C4-2B (cell line): ENCODE measurements around the gene DSN1.

Experiments
- H3K27ac ChIP-seq: fragments of 450-650 bp; 2 replicates; pipeline ENCODE4 v1.5.1; 2017
- ZFX ChIP-seq: fragments of 450-650 bp; IDR thresholded peaks from 2 replicates; pipeline ENCODE4 v1.6.1; 2017
- TF ChIP-seq, protein P1 (sequence below): fragments of 450-650 bp; conservative IDR thresholded peaks from 2 replicates; pipeline ENCODE4 v1.5.1; 2017; ENCODE audit warnings: mild to moderate bottlenecking

DSN1 gene

DNA sequence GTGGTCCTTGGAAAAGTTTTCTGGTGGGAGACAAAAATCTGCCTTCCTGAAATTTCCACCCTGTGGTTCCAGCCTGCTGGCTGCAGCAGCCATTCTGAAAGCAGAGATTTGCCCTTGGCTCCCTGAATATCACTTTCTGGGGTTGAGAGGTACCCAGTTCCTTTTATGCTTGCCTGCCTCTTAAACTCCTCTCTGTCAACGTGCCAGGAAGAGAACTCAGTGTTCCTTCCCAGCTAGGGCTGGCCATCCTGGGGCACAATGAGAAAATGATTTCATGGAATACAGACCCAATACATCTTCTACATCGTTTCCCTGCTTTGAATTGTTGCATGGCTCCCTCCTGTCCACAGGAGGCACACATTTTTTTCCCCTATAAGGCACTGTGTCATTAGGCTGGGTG lies 1.6 kb upstream of the DSN1 start:
- H3K27ac ChIP-seq = peak overlapping the region; percentile 97; the same call in 1 of the 2 replicates
- TF ChIP-seq ZFX = no peak
- TF ChIP-seq, protein P1, sequence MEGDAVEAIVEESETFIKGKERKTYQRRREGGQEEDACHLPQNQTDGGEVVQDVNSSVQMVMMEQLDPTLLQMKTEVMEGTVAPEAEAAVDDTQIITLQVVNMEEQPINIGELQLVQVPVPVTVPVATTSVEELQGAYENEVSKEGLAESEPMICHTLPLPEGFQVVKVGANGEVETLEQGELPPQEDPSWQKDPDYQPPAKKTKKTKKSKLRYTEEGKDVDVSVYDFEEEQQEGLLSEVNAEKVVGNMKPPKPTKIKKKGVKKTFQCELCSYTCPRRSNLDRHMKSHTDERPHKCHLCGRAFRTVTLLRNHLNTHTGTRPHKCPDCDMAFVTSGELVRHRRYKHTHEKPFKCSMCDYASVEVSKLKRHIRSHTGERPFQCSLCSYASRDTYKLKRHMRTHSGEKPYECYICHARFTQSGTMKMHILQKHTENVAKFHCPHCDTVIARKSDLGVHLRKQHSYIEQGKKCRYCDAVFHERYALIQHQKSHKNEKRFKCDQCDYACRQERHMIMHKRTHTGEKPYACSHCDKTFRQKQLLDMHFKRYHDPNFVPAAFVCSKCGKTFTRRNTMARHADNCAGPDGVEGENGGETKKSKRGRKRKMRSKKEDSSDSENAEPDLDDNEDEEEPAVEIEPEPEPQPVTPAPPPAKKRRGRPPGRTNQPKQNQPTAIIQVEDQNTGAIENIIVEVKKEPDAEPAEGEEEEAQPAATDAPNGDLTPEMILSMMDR = no peak

DNA sequence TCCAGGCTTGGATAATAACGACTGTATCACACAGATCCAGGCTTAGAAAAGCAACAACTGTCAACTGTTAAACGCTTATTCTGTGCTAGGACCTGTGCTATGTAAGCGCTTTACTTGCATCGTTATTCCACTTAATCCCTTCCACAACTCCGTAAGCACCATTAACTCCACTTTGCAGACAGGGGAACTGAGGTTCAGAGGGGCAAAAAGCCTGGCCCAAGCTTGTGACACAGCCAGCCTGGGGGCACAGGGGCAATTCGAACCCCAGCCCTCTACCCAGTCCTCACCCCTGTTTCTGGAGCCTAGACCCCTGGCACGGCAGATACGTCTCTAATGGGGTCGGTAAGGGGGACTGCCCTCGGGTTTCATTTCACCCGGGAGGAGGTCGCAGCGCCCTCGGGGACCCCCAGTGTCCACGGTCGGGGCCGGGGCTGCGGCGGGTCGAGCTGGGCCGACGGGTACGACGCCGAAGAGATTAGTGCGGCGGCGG lies 411 bp downstream of the DSN1 start:
- peak overlapping the region; percentile 97 for H3K27ac ChIP-seq
- peak; percentile 41; the same call in 1 of the 2 replicates for TF ChIP-seq ZFX
- TF ChIP-seq, protein P1 = no peak

DNA sequence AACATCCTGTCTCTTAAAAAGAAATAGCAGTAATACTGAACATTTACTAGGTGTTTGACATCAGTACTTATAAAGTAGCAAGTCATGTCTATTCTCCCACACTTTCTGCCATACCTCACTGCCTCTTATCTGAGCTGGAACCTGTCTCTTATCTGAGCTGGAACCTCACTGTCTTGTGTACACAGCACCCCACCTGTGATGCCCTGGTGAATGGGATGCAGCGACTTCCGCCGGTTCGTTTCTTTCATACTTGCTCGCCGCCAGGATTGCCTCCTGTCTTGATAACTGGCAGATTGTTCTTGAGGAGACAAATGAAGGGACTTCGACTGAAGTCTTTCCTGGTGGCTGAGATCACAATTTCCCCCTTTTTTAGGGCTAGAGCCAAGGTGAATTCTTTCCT lies 2.9 kb downstream of the DSN1 start:
- no peak overlapping the region for H3K27ac ChIP-seq

DNA sequence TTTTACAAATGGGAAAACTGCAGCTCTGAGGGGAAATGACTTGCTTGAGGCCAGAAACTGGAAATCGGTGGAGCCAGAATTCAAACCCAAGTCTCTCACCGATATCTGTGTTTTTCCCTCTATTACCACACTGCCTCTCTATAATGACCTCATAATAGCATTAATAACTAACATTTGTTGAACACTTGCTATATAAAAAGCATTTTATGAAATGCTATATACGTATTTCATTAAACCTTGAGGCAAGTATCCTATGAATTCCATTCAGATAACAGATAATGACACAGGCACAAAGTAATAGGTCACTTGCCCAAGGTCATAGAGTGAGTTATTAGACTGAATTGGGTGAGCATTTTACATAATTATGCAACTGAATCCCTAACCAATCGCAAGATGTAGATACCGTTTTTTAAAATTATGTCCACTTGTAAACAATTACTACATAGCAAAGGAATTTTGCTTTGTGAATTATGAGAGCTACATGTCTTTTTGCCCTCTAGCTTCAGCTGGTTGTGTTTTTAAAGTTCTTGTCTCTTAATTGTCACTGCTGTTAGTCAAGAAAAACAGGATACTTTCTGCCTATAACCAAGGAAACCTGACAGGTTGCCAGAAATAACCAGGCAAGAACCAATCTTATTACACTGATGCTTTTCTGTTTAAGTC lies 4.7 kb downstream of the DSN1 start:
- TF ChIP-seq, protein P1 = no peak
- no peak for TF ChIP-seq ZFX
- no peak overlapping the region for H3K27ac ChIP-seq

More for the DNA sequence above, 2.9 kb downstream of the DSN1 start:
- TF ChIP-seq ZFX = no peak
- TF ChIP-seq, protein P1 = no peak

DNA sequence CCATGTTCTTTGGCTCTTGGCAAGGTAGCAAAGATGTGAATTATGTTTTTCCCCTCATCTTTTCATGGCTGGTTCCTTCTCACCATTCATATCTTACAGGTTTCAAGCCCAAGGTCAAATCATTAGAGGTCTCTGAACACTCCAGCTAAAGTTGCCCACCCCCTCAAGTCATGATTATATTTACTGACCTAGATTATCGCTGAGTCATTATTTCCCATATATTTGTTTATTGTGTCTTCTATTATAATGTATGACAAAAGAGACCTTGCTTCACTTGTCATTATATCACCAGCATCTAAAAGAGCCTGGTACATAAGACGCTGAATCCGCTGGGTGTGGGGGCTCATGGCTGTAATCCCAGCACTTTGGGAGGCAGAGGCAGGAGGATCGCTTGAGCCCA lies 12.4 kb downstream of the DSN1 start:
- H3K27ac ChIP-seq = no peak overlapping the region
- TF ChIP-seq ZFX = no peak
- TF ChIP-seq, protein P1 = no peak

DNA sequence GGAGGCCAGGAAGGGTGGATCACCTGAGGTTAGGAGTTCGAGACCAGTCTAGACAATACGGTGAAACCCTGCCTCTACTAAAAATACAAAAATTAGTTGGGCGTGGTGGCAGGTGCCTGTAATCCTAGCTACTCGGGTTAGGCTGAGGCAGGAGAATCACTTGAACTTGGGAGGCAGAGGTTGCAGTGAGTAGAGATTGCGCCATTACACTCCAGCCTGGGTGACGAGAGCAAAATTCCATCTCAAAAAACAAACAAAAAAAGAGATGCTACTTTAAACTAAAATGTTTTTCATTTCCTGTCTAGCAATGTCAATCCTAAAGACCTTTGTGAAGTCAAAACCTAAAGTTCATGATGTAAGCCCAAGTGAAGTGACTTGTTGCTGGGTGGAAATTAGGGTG lies 12.9 kb downstream of the DSN1 start:
- no peak overlapping the region for H3K27ac ChIP-seq
- no peak for TF ChIP-seq ZFX
- TF ChIP-seq, protein P1 = no peak

DNA sequence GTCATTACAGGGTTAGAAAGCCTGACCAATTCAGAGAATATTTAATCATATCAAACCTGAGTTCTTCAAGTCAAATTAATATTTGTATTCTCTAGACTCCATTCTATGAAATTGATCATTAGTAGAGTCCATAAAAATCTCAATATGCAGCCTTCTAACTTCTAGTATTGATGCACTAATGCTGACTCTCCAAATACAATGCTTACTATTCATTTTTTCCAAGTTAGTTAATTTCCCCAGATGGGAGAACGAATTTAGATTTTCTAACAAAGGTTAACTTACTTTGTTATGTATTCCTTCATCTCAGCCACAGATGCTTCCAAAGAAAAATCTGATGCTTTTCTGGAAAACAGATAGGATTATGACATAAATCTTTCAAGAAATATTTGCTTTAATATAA lies 15.3 kb downstream of the DSN1 start:
- H3K27ac ChIP-seq = no peak overlapping the region
- TF ChIP-seq ZFX = no peak
- TF ChIP-seq, protein P1 = no peak
